Sigmoid colon (tissue), 7 donors: ENCODE results near the gene SUSD6. TPM values are rescaled to one million over a fixed set of nuclear protein-coding genes. Genes with fewer than 3 reads are reported as not detected.
A peak's percentile ranks its signal among the peaks of the same experiment; 100 is the strongest.
"Not testable (repeated sequence)": the region's sequence is repeated elsewhere in the genome, so short reads cannot be mapped to it uniquely, and the experiment has no call there.

Experiments used
- DNase-seq: peaks from one replicate; pipeline ENCODE4 v3.0.0-alpha.2; 2019
- H3K27ac ChIP-seq, 4 donors: fragments of 200-600 bp; sonication (generic); one replicate each; pipeline ENCODE4 v1.5.1; 2016 to 2019; ENCODE audit warnings: mild to moderate bottlenecking in 1 of 4
- H3K27me3 ChIP-seq, 3 donors: fragments of 200-600 bp; sonication (generic); one replicate each; pipeline ENCODE4 v1.5.1; 2019; ENCODE audit warnings: mild to moderate bottlenecking in 1 of 3
- H3K36me3 ChIP-seq, 4 donors: fragments of 200-600 bp; sonication (generic); one replicate each; pipeline ENCODE4 v1.5.1; 2016 to 2019
- H3K4me1 ChIP-seq, 4 donors: fragments of 200-600 bp; sonication (generic); one replicate each; pipeline ENCODE4 v1.5.1; 2017 to 2019
- H3K4me3 ChIP-seq, 4 donors: fragments of 200-600 bp; sonication (generic); one replicate each; pipeline ENCODE4 v1.5.1; 2017 to 2019; ENCODE audit warnings: mild to moderate bottlenecking in 2 of 4, moderate library complexity in 1 of 4
- H3K9me3 ChIP-seq, 4 donors: fragments of 200-600 bp in 3 of 4; sonication (generic) in 3 of 4; one replicate each; pipeline versions ENCODE4 v1.5.1 to v1.6.1; 2013 to 2019
- CTCF ChIP-seq, 4 experiments: fragments of 450-650 bp in 3 of 4; fragments of 200-600 bp in 1 of 4; IDR thresholded peaks; one replicate each; pipeline ENCODE4 v1.5.1; 2016 to 2019; ENCODE audit warnings: antibody characterized with exemption in 4 of 4, mild to moderate bottlenecking in 3 of 4, moderate library complexity in 2 of 4
- EP300 ChIP-seq, 4 donors: sonication (generic); formaldehyde crosslinking; IDR thresholded peaks; one replicate each; pipeline ENCODE4 v1.6.1; 2017; ENCODE audit warnings: antibody characterized with exemption in 4 of 4
- POLR2A ChIP-seq, 2 donors: fragments of 450-650 bp; IDR thresholded peaks; one replicate each; pipeline ENCODE4 v1.6.1; 2016; ENCODE audit warnings: antibody characterized with exemption in 2 of 2, mild to moderate bottlenecking in 2 of 2, moderate library complexity in 2 of 2
- POLR2AphosphoS5 ChIP-seq, 4 donors: sonication (generic); formaldehyde crosslinking; IDR thresholded peaks; one replicate each; pipeline ENCODE4 v1.6.1; 2017; ENCODE audit warnings: antibody characterized with exemption in 4 of 4
- WGBS, 2 donors: extraction: QIAGEN DNeasy Blood & Tissue Kit; methylation state at CpG; one replicate each; pipeline ENCODE4 v1.1.7; 2013; 5-methylcytosine and 5-hydroxymethylcytosine counted together
- intact Hi-C: fragments of 100-400 bp; cut with DNase I; formaldehyde crosslinking; loops from one replicate; pipeline ENCODE4 v1.15.1; 2023
- polyA plus RNA-seq, 3 donors: library from polyadenylated mRNA; stranded (reverse); fragments of 200-250 nt; gene quantifications; one replicate each; pipeline ENCODE4 v1.2.3, GENCODE V29; 2013
- total RNA-seq, 4 donors: library from RNA; depleted of rRNA; stranded (reverse); fragments of >200 nt; gene quantifications; one replicate each; pipeline ENCODE4 v1.1.0, GENCODE V29; 2016
- donor health status: healthy with polysubstance abuse.
- donor health status: Bipolar disorder and iron deficiency.
- donor health status: healthy.

Gene SUSD6
- total and polyA plus RNA-seq, 7 donors, result 5.4 to 62.0 (median 13.9) TPM

GRCh38 chr14:69716478-69717187 is 105.2 kb downstream of the SUSD6 start:
- H3K4me3 ChIP-seq, result no peak overlapping the region
- peak overlapping the region; percentile 68 to 77 (median 74) for H3K27ac ChIP-seq
- no peaks in the 10 kb centered on the region for H3K27me3 ChIP-seq
- peaks cover 0 to 6% (median 0%) of the 10 kb centered on the region in 4 donors for H3K36me3 ChIP-seq
- 72 to 83% methylated on average over 5 of the region's 5 CpGs for WGBS, 2 donors
- no peak for DNase-seq
- intact Hi-C loops, result loop anchor here (2.0 kb wide), 1 partner anchor 106 kb away; the partner anchor contains the start of gene SUSD6
- TF ChIP-seq EP300 (IDR thresholded peaks at IDR 0.05) (no peak), POLR2AphosphoS5 (IDR thresholded peaks at IDR 0.05) (peak in 1 of 4 donors; percentile 12), POLR2A (IDR thresholded peaks at IDR 0.05) (no peak), CTCF (IDR thresholded peaks at IDR 0.05) (no peak)
- H3K9me3 ChIP-seq, result no peaks in the 10 kb centered on the region
- H3K4me1 ChIP-seq, result peaks cover 0 to 55% (median 37%) of the 10 kb centered on the region in 4 donors

- WGBS, 2 donors, result 88% methylated on average over 2 of the region's 2 CpGs
- H3K9me3 ChIP-seq, H3K4me3 ChIP-seq, H3K36me3 ChIP-seq, intact Hi-C loops, DNase-seq, H3K27me3 ChIP-seq: not testable (repeated sequence)
- H3K4me1 ChIP-seq, result peaks cover 0 to 36% (median 17%) of the 10 kb centered on the region in 4 donors
- H3K27ac ChIP-seq, result peak overlapping the region in 1 of 4 donors; percentile 45
Measured at GRCh38 chr14:69718614-69719013, 107.2 kb downstream of the SUSD6 start.

- Histone ChIP-seq H3K4me3 (no peak overlapping the region), H3K27ac (peak overlapping the region in 3 of 4 donors; percentile 19 to 45 (median 44)), H3K27me3 (no peaks in the 10 kb centered on the region), H3K9me3 (no peaks in the 10 kb centered on the region), H3K4me1 (peaks cover 0 to 36% (median 17%) of the 10 kb centered on the region in 4 donors), H3K36me3 (no peaks in the 10 kb centered on the region)
- WGBS, 2 donors, result 74 to 78% methylated on average over 7 of the region's 7 CpGs
- peak; percentile 81 for DNase-seq
- intact Hi-C loops, result no loop called here
- TF ChIP-seq EP300 (IDR thresholded peaks at IDR 0.05) (peak in 2 of 4 donors; percentile 14 to 80), POLR2AphosphoS5 (IDR thresholded peaks at IDR 0.05) (peak in 2 of 4 donors; percentile 34 to 55), CTCF (IDR thresholded peaks at IDR 0.05) (no peak), POLR2A (IDR thresholded peaks at IDR 0.05) (no peak)
Measured at GRCh38 chr14:69719501-69719951, 108.1 kb downstream of the SUSD6 start.

GRCh38 chr14:69720912-69721311 is 109.5 kb downstream of the SUSD6 start:
- DNase-seq, result no peak
- Histone ChIP-seq H3K36me3 (no peaks in the 10 kb centered on the region), H3K27me3 (no peaks in the 10 kb centered on the region), H3K4me3 (no peak overlapping the region), H3K27ac (no peak overlapping the region), H3K9me3 (no peaks in the 10 kb centered on the region), H3K4me1 (peaks cover 0 to 28% (median 14%) of the 10 kb centered on the region in 4 donors)
- 65 to 87% methylated on average over 4 of the region's 4 CpGs for WGBS, 2 donors
- TF ChIP-seq POLR2AphosphoS5 (IDR thresholded peaks at IDR 0.05) (no peak), POLR2A (IDR thresholded peaks at IDR 0.05) (no peak), EP300 (IDR thresholded peaks at IDR 0.05) (no peak), CTCF (IDR thresholded peaks at IDR 0.05) (no peak)
- intact Hi-C loops, result no loop called here

GRCh38 chr14:69726761-69727511 is 115.5 kb downstream of the SUSD6 start:
- H3K9me3 ChIP-seq, result no peaks in the 10 kb centered on the region
- peak overlapping the region; percentile 23 to 66 (median 44) for H3K27ac ChIP-seq
- peaks cover 0 to 11% (median 7%) of the 10 kb centered on the region in 4 donors for H3K4me1 ChIP-seq
- H3K36me3 ChIP-seq, result no peaks in the 10 kb centered on the region
- intact Hi-C loops, result loop anchor here (1.0 kb wide), 2 partner anchors 124 to 142 kb away; no protein-coding TSS in a partner anchor
- DNase-seq, result peak; percentile 89
- TF ChIP-seq CTCF (IDR thresholded peaks at IDR 0.05) (peak; percentile 96 to 98 (median 98)), EP300 (IDR thresholded peaks at IDR 0.05) (no peak)
- H3K27me3 ChIP-seq, result no peaks in the 10 kb centered on the region
- peak overlapping the region in 3 of 4 donors; percentile 35 to 49 (median 43) for H3K4me3 ChIP-seq
- WGBS, 2 donors, result 5 to 7% methylated on average over 51 of the region's 51 CpGs
